NT2/D1 (cell line): ENCODE data around the gene CSK.
A peak's percentile ranks its signal among the peaks of the same experiment; 100 is the strongest.

Experiments used
- DNase-seq: peaks from one replicate; pipeline ENCODE4 v3.0.0-alpha.2; 2011; ENCODE audit warnings: low read depth, low spot score
- H3K27me3 ChIP-seq: 2 replicates; pipeline ENCODE4 v1.6.0; 2011; ENCODE audit warnings: mild to moderate bottlenecking; ENCODE audit not compliant: insufficient read length, insufficient read depth
- H3K36me3 ChIP-seq: 2 replicates; pipeline ENCODE4 v1.6.1; 2011; ENCODE audit warnings: mild to moderate bottlenecking, low read length, mixed read lengths; ENCODE audit not compliant: insufficient read depth, insufficient read length
- H3K4me1 ChIP-seq: 2 replicates; pipeline ENCODE4 v1.5.1; 2011; ENCODE audit not compliant: insufficient read depth, insufficient read length
- H3K4me3 ChIP-seq: 2 replicates; pipeline ENCODE4 v1.5.1; 2011; ENCODE audit warnings: low read depth; ENCODE audit not compliant: insufficient read length
- H3K9ac ChIP-seq: 2 replicates; pipeline ENCODE4 v1.6.0; 2011; ENCODE audit warnings: low read depth; ENCODE audit not compliant: insufficient read length
- H3K9me3 ChIP-seq: 2 replicates; pipeline ENCODE4 v1.5.1; 2011; ENCODE audit warnings: mild to moderate bottlenecking, low read length; ENCODE audit not compliant: insufficient read depth
- SUZ12 ChIP-seq: IDR thresholded peaks from 2 replicates; pipeline ENCODE4 v1.6.1; 2011; ENCODE audit not compliant: insufficient read length, insufficient read depth; ENCODE audit errors: extremely low read depth
- YY1 ChIP-seq: IDR thresholded peaks from 2 replicates; pipeline ENCODE4 v1.6.1; 2011; ENCODE audit not compliant: insufficient read length, insufficient read depth
- ZNF274 ChIP-seq: IDR thresholded peaks from 2 replicates; pipeline ENCODE4 v1.6.1; 2011; ENCODE audit warnings: mild to moderate bottlenecking, low read depth, low read length

Gene CSK

DNA sequence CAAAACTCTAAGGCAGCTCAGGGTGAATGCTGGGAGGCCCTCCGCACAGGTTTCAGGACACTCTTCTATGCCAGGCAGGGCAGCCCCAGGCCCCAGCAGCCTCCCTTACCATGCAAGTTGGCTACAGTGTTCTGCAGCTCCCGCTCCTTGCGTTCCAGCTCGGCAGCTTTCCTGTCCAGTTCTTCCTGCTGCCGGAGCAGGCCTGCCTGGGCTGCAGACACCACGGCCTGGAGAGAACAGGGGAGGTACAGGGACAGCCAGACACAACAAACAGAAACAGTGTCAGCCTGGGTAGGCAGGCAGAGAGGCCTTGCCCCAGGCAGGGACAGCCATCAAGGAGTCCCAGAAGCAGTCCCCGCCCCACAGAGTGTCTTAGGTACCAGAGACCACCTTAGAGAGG is 70.1 kb downstream of the CSK start:
- Histone ChIP-seq H3K36me3 (peaks cover 69% of the 10 kb centered on the region), H3K4me1 (peaks cover 9% of the 10 kb centered on the region), H3K9me3 (no peaks in the 10 kb centered on the region), H3K9ac (peak overlapping the region; percentile 6), H3K4me3 (no peak overlapping the region), H3K27me3 (no peaks in the 10 kb centered on the region)
- no peak for DNase-seq
- TF ChIP-seq YY1 (no peak), SUZ12 (no peak), ZNF274 (no peak)
